OCI-LY1 (cell line): ENCODE measurements around the gene TUBAL3.
A peak's percentile ranks its signal among the peaks of the same experiment; 100 is the strongest.
"Not testable (repeated sequence)": the region's sequence is repeated elsewhere in the genome, so short reads cannot be mapped to it uniquely, and the experiment has no call there.

Experiments used
- H2AFZ ChIP-seq: fragments of 200-600 bp; sonication (generic), shearing (Covaris generic); 2 replicates; pipeline ENCODE4 v1.6.0; 2014; ENCODE audit warnings: antibody characterized with exemption, mild to moderate bottlenecking, low read length
- H3F3A ChIP-seq: fragments of 200-600 bp; sonication (generic), shearing (Covaris generic); 2 replicates; pipeline ENCODE4 v1.6.0; 2014; ENCODE audit warnings: mild to moderate bottlenecking, antibody characterized with exemption, low read length, moderate library complexity; ENCODE audit not compliant: insufficient read depth
- H3K27ac ChIP-seq: fragments of 200-600 bp; sonication (generic); 2 replicates; pipeline ENCODE4 v1.5.1; 2014; ENCODE audit warnings: low read length, mixed run types, mild to moderate bottlenecking, low read depth; ENCODE audit not compliant: poor library complexity, severe bottlenecking
- H3K27me3 ChIP-seq: fragments of 200-600 bp; sonication (generic); 2 replicates; pipeline ENCODE4 v1.6.0; 2014; ENCODE audit warnings: antibody characterized with exemption, mild to moderate bottlenecking, low read length, moderate library complexity; ENCODE audit not compliant: insufficient read depth
- H3K36me3 ChIP-seq: fragments of 200-600 bp; sonication (generic); 2 replicates; pipeline ENCODE4 v1.6.1; 2014; ENCODE audit warnings: mild to moderate bottlenecking, antibody characterized with exemption, low read length, moderate library complexity, mixed read lengths; ENCODE audit not compliant: insufficient read depth
- H3K4me1 ChIP-seq: fragments of 200-600 bp; sonication (generic); 2 replicates; pipeline ENCODE4 v1.5.1; 2014; ENCODE audit warnings: mild to moderate bottlenecking, low read length, moderate library complexity; ENCODE audit not compliant: insufficient read depth, severe bottlenecking
- H3K4me2 ChIP-seq: fragments of 200-600 bp; sonication (generic), shearing (Covaris generic); 2 replicates; pipeline ENCODE4 v1.6.1; 2014; ENCODE audit warnings: low read length
- H3K4me3 ChIP-seq: fragments of 200-600 bp; sonication (generic); 2 replicates; pipeline ENCODE4 v1.5.1; 2014; ENCODE audit warnings: low read length, low read depth, mild to moderate bottlenecking, mixed read lengths; ENCODE audit not compliant: poor library complexity, severe bottlenecking
- H3K79me2 ChIP-seq: fragments of 200-600 bp; shearing (Covaris generic); 2 replicates; pipeline ENCODE4 v1.6.1; 2016; ENCODE audit warnings: mixed run types, low read length, mixed read lengths; ENCODE audit not compliant: insufficient read depth
- H3K9ac ChIP-seq: fragments of 200-600 bp; sonication (generic), shearing (Covaris generic); 2 replicates; pipeline ENCODE4 v1.6.1; 2014; ENCODE audit warnings: mild to moderate bottlenecking, low read length, mixed read lengths
- H3K9me2 ChIP-seq: fragments of 200-600 bp; sonication (generic), shearing (Covaris generic); 2 replicates; pipeline ENCODE4 v1.6.1; 2014; ENCODE audit warnings: low read depth, mild to moderate bottlenecking, low read length, mixed read lengths
- H3K9me3 ChIP-seq: fragments of 200-600 bp; shearing (Covaris generic); 2 replicates; pipeline ENCODE4 v1.6.1; 2014; ENCODE audit warnings: low read length, mixed read lengths
- H4K20me1 ChIP-seq: fragments of 200-600 bp; sonication (generic), shearing (Covaris generic); 2 replicates; pipeline ENCODE4 v1.6.0; 2016; ENCODE audit warnings: mild to moderate bottlenecking, low read length; ENCODE audit not compliant: insufficient read depth
- EZH2 ChIP-seq: fragments of 200-600 bp; sonication (generic), shearing (Covaris generic); IDR thresholded peaks from 2 replicates; pipeline ENCODE4 v1.8.0; 2017; ENCODE audit warnings: borderline replicate concordance, mixed run types, mild to moderate bottlenecking, antibody characterized with exemption, low read length, moderate library complexity, mixed read lengths
- TF ChIP-seq, protein P1 (sequence below): fragments of 200-600 bp; sonication (generic), shearing (Covaris generic); IDR thresholded peaks from 2 replicates; pipeline ENCODE4 v1.5.1; 2017; ENCODE audit warnings: mild to moderate bottlenecking, antibody characterized with exemption, low read length, moderate library complexity, mixed read lengths

TUBAL3 gene

DNA sequence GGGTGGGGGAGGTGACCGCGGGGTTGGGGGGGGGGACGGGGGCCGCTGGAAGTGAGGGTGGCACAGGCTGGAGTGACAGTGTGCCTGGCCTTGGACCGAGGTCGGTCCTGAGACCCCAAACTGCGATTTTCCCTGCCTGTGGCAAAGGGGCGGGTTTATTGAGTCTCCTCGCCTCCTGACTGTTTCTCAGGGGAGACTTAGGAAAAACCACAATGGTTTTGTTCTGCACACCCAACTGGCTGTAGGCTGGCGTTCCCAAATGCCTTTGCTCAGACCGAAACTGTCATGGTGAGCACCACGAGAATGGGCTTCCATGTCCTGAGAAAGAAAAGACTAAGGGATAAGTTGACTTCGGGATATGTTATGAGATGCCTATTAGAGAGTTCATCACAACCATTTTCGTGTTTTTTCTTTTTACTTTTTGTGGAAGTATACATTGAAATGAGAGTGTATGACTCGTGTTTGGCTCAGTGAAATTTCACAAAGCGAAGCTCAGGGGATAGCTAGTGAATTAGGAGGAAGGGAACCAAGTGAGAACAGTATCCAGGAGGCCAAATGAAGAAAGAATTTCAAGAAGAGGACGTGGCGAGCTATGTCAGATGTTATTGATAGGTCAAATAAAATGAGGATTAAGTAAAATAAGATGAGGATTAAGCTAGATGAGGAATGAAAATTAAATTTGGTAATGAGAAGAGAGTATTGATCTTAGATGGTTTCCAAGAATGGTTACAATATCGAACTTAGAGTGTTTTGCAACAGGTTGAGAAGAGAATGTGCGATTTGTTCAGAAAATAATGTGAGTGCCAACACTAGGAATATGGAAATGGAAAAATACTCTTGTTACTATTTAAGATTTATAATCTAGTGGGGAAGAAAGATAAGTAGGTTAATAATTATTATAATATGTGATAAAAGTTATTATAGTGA is 8.6 kb upstream of the TUBAL3 start:
- H3K4me2 ChIP-seq: peak overlapping the region; percentile 100
- peak overlapping the region; percentile 78 for H3K9ac ChIP-seq
- no peaks in the 10 kb centered on the region for H3F3A ChIP-seq
- H3K9me3 ChIP-seq: peaks cover 8% of the 10 kb centered on the region
- peaks cover 20% of the 10 kb centered on the region for H3K4me1 ChIP-seq
- peaks cover 44% of the 10 kb centered on the region for H3K79me2 ChIP-seq
- H3K36me3 ChIP-seq: peaks cover 16% of the 10 kb centered on the region
- H3K27me3 ChIP-seq: no peaks in the 10 kb centered on the region
- H3K9me2 ChIP-seq: no peaks in the 10 kb centered on the region
- H3K4me3 ChIP-seq: peak overlapping the region; percentile 84
- TF ChIP-seq EZH2: no peak
- TF ChIP-seq, protein P1, sequence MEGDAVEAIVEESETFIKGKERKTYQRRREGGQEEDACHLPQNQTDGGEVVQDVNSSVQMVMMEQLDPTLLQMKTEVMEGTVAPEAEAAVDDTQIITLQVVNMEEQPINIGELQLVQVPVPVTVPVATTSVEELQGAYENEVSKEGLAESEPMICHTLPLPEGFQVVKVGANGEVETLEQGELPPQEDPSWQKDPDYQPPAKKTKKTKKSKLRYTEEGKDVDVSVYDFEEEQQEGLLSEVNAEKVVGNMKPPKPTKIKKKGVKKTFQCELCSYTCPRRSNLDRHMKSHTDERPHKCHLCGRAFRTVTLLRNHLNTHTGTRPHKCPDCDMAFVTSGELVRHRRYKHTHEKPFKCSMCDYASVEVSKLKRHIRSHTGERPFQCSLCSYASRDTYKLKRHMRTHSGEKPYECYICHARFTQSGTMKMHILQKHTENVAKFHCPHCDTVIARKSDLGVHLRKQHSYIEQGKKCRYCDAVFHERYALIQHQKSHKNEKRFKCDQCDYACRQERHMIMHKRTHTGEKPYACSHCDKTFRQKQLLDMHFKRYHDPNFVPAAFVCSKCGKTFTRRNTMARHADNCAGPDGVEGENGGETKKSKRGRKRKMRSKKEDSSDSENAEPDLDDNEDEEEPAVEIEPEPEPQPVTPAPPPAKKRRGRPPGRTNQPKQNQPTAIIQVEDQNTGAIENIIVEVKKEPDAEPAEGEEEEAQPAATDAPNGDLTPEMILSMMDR: no peak
- H3K27ac ChIP-seq: no peak overlapping the region
- no peak overlapping the region for H2AFZ ChIP-seq
- H4K20me1 ChIP-seq: no peaks in the 10 kb centered on the region

DNA sequence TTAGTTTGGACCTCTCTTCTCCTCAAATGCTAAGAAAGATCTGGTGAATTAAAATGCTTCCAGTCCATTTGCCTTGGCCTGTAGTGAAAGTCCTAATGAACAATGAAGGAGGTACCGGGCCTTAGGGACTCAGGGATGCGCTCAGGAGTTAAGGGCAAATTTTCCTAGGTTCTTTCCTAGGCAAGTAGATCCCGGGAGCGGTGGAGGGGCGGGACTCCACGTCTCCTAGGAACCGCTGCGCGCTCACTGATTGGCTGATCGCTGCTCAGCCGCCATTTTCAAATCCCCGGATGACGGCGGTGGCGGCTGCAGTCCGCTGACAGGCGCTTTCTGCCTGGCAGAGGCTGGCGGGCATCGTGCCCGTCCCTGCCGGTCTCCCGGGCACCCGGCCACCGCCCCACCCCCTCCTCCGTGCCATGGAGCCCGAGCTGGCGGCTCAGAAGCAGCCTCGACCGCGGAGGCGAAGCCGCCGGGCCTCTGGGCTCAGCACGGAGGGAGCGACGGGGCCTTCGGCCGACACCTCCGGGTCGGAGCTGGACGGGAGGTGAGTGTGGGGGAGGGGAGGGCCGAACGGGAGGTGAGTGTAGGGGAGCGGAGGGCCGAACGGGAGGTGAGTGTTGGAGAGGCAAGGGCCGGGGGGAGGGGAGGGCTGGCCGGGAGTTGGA is 7.8 kb upstream of the TUBAL3 start, which contains the start of gene NET1:
Gene NET1 (plus strand): TSS at position 281 of the 665 bp plus-strand sequence. CDS start 136 bp downstream, at position 417.
- Histone ChIP-seq H3K27ac (no peak within 1 kb of the TSS), H2AFZ (peak within 1 kb of the TSS; percentile 97), H3F3A (no peaks in the 10 kb centered on the region), H3K4me1 (peaks cover 20% of the 10 kb centered on the region), H3K79me2 (peaks cover 35% of the 10 kb centered on the region), H3K4me2 (peak within 1 kb of the TSS; percentile 100), H3K9me2 (no peaks in the 10 kb centered on the region), H3K36me3 (peaks cover 14% of the 10 kb centered on the region), H3K4me3 (peak within 1 kb of the TSS; percentile 84), H3K27me3 (no peaks in the 10 kb centered on the region), H3K9me3 (0 out of 2 replicates have a peak, but pooled peaks cover 6% of the 10 kb centered on the region), H3K9ac (peak within 1 kb of the TSS; percentile 80), H4K20me1 (no peaks in the 10 kb centered on the region)
- TF ChIP-seq EZH2: no peak
- TF ChIP-seq, protein P1: no peak

DNA sequence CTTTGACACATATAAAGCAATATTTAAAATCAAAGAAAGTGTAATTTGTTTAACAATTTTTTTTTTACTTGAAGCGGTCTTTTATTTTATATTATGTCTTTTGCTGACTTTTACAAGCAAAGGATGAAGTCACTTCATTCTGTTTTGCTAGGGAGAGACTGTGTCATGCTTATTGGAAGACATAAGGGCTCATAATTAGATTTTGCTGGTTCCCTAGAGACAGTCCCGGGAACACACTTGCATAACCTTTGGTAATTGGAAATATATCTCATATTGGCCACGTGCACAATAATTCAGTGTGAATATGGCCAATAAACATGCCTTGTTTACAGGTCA is 7.3 kb upstream of the TUBAL3 start:
- TF ChIP-seq EZH2: no peak
- TF ChIP-seq, protein P1: no peak
- H3K9me2 ChIP-seq: no peaks in the 10 kb centered on the region
- H4K20me1 ChIP-seq: no peaks in the 10 kb centered on the region
- H3K9me3 ChIP-seq: 0 out of 2 replicates have a peak, but pooled peaks cover 6% of the 10 kb centered on the region
- peaks cover 20% of the 10 kb centered on the region for H3K4me1 ChIP-seq
- peak overlapping the region; percentile 93 for H3K4me2 ChIP-seq
- peaks cover 9% of the 10 kb centered on the region for H3K36me3 ChIP-seq
- H3K27me3 ChIP-seq: no peaks in the 10 kb centered on the region
- peaks cover 30% of the 10 kb centered on the region for H3K79me2 ChIP-seq
- H3K4me3 ChIP-seq: peak overlapping the region; percentile 84
- peak overlapping the region; percentile 97 for H2AFZ ChIP-seq
- no peaks in the 10 kb centered on the region for H3F3A ChIP-seq
- no peak overlapping the region for H3K27ac ChIP-seq
- H3K9ac ChIP-seq: peak overlapping the region; percentile 80

DNA sequence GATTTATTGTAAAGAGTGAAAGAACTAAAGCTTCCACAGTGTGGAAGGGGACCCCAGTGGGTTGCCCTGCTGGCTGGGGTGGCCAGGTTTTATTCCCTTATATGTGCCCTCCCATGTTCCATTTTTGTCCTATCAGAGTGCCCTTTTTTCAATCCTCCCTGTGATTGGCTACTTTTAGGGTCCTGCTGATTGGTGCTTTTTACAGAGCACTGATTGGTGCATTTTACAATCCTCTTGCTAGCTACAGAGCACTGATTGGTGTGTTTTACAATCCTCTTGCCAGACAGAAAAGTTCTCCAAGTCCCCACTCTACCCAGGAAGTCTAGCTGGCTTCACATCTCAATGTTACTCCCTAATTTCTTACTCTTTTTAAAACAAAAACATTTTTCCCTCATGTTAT is 6.2 kb upstream of the TUBAL3 start:
- peaks cover 19% of the 10 kb centered on the region for H3K79me2 ChIP-seq
- not testable (repeated sequence) for H4K20me1 ChIP-seq, H3K9me3 ChIP-seq, H3F3A ChIP-seq, H2AFZ ChIP-seq, H3K27me3 ChIP-seq, H3K4me3 ChIP-seq, H3K9me2 ChIP-seq, H3K27ac ChIP-seq, H3K9ac ChIP-seq, H3K4me2 ChIP-seq, H3K36me3 ChIP-seq
- peaks cover 20% of the 10 kb centered on the region for H3K4me1 ChIP-seq
